HS-27A (cell line): ENCODE measurements around the gene PDHX.

Experiments used
- DNase-seq: peaks from one replicate; pipeline ENCODE4 v3.0.0-alpha.2; 2012; ENCODE audit warnings: low read depth, missing footprints

PDHX gene

DNA sequence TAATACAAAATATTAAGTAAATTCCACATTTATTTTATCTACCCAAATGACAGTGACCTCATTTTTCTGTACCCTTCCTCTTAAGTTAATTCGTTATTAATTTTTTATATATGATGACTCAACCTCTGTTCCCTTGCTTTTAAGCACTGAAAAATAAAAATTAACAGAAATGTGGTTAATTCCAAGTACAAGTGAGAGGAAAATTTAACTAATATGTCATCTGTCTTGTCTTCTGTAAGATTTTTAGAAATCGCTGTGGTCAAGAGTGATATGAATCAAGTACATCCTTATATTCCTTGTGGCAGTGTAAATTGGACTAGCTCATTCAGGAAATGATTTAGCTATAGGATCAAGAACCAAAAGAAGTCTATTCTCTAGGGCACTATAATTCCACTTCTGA lies 74.5 kb downstream of the PDHX start:
- DNase-seq: no peak

DNA sequence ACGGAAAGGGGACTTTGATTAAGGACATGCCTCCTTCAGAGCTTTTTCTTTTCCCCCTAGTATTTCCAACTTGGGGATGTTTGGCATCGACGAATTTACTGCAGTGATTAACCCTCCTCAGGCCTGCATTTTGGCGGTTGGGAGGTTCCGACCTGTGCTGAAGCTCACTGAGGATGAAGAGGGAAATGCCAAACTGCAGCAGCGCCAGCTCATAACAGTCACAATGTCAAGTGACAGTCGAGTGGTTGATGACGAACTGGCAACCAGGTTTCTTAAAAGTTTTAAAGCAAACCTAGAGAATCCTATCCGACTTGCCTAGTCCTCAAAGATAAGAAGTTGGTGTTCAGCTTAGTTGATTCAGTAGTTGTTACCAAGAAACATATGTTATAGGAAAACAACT lies 78.4 kb downstream of the PDHX start:
- no peak for DNase-seq

DNA sequence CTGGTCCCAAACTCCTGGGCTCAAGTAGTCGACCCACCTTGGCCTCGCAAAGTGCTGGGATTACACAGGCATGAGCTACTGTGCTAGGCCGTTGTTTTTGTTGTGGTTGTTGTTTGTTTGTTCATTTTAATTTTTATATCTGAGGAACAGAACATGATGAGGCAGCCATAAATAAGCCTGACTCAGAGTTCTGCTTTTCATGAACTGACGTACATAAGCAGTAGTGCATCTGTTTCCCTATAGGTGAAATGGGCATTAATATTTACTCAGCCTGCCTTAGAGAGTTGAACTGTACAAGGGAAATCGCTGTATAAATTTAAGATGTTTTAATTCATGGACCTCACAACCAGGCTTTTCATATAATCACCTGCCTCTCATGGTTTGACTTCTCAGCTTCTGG lies 80.5 kb downstream of the PDHX start:
- no peak for DNase-seq

DNA sequence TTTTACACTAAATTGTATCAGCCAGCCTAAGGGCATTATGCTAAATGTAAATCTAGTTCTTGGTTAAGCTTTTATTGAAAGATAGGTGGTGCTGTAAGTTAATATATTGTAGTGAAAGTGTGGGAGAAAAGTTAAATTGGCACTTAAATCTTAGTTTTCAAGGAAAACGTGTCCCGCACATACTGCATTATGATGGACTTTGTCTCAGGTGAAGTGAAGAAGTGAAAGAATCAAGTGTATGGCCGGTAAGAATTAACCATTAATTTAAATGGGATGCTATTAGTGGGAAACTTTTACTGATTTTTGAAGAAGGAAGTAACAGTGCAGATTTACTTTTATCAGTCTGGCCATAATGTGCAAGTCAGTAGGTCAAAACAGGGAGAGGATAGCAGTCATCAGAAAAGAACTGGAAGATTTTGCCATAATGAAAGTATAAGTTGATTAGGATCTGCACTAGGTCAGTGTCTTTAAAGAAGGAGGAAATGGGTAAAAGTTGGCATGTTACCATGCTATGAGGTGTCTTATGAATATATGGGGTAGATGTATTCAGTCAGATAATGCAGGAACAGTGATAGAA lies 81.6 kb downstream of the PDHX start:
- no peak for DNase-seq

DNA sequence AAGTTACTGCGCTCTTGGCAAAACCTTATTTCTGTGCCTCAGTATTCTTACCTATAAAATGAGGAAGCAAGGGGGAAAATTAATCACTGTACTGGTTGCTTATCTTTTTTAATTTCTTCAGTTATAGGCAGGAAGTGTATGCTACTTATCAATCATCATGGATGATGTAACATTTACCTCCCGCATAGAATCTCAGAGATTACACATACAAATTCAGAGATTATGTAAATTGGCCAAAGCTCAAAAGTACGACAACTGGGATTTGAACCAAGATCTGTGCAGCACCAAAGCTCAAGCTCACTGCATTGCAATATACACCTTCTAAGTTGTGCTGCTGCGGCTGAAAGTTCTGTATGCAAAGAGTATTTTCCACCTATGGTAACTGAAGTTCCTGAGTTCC lies 83.0 kb downstream of the PDHX start:
- DNase-seq: no peak

DNA sequence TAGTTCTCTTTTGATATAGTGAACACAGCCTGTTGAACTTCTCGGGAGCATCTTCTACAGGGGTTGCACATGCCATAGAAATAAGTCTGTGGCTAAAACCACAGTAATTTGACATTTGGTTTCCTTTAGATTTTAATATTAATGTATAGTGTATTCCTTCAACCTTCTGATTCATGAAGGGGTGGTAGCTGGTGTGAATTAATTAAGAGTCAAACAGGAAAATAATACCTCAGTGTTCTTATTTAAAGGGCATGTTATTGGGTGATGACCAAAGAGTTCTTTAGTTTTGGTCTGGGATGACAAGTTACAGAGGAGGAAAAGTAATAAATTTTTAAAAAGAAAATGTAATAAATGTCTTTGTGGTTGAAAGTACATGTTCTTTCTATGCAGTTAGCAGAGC lies 86.8 kb downstream of the PDHX start:
- DNase-seq: no peak

DNA sequence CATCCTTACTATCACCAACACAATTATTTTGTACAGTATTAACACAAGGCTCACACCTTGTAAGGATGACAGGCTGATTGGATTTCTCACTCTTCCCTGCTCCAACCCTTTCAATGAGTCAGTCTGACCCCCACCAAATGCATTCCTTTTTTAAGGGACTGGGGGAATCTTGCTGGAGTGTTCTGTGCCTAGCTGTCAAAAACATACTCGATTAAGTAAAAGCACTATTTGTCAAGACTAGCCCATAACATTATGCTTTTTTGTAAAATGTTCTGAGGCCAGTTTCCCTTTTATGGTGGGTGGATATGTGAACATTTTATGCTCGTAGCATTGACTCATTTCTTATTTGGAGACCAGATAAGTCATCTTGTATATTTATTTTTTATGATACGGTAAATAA lies 87.2 kb downstream of the PDHX start:
- no peak for DNase-seq

DNA sequence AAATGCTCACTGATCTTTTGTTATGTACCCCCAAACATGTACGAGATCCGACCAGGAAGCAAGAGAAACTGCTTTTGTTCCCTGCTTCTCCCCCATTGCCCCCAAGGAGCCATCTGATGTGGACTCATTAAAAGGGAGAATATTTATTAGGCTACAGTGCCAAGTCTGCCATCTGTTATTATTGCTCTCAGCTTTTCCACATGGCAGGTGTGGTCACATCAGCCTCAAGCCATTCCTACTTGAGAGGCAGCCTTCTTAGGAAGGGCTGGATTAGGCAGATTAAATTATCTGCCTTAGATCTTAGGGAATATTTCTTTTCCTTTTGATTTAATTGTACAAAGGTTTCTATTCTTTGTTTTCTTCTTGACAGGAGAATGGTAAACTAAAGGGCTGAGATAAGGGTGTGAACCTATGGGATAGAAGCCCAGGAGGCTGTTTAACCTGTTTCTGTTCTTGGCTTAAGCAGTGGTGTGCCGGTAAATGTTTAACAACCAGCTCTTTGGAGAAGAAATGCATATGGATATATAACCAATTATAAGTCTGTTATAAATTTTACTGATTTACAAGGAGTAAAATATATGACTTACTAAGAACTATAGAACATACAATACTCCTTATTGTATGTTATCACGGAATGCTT lies 88.8 kb downstream of the PDHX start:
- DNase-seq: no peak

DNA sequence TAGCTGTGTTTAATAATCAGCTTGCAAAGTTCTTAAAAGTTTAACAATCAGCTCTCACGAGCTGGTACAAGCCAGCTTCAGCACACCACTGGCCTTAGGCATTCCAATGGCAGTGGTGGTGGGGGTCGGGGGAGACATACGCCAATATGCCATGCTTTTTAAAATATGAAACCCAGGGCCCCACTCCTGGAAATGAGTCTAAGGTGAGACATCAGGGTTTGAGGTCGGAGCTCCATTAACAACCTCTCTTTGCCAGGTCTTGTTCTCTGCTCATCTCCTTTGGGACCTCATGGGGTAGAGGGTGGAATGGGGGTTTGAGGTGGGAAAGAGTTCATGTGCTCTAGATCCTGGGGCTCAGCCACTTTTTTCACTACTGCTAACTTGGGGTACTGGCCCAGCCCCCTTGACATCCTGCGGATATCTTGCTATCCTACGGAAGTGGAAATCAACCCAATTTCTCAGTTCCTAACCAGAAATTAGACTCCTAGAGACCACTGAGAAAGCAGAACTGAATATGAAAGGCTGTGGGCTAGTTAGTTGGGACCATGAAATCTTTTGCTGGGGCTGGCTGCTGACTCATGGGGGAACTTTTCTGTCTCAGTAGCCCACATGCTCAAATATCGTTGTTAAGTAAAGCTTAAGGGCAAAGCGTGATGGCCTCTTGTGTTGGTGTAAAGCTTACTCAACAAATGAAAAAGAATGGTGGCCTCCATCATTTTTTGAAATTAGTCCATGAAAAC lies 90.1 kb downstream of the PDHX start:
- no peak for DNase-seq

DNA sequence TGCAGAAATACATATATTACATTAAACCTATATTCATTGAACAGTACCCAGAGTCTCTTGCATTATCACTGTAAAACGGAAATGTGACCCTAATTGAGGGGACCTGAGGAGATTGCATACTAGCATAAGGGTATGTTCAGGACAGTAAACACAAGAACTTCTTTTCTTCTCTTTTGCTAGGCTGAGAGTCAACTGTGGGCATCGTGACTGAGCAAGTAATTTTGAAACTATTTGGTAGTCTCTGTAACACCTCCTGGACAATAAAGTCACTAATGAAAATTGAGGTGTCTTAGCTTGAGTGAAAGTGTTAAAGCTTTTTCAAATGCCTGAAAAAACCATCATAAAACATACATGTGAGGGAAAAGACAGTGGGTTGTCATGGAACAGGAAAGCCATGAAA lies 90.9 kb downstream of the PDHX start:
- DNase-seq: no peak

DNA sequence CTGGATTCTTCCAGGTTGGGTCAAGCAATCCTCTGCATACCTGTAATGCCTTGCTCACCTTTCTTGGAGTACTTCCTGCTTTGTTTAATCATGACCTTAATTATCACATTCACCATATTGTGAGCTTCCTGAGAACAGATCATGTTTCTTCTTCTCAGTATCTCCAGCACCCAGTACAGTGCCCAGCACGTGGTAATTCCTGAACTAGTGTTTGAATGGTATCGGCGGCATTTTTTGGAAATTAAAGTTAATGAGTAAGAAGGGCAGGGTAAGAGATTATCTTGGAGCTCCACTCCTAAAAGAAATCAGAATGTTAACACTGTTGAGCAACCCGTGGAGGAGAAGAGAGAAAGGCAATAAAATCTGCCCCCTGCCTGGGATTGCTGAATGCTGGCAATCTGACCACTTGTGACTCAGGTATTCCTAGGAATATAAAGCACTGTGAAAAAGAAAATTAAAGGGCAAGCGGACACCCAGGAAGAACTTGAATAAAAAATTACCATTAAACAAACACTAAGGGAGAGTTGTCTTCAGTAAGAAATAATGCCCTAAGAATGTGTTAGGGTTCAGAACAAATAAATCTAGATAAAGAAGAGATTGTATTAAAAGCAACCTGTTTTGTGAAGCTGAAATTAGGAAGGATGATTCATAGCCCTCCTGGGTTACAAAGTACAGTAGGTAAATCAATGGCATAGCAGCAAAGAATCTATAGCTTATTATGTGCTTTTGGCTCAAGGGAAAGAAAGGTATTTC lies 92.9 kb downstream of the PDHX start:
- DNase-seq: no peak

DNA sequence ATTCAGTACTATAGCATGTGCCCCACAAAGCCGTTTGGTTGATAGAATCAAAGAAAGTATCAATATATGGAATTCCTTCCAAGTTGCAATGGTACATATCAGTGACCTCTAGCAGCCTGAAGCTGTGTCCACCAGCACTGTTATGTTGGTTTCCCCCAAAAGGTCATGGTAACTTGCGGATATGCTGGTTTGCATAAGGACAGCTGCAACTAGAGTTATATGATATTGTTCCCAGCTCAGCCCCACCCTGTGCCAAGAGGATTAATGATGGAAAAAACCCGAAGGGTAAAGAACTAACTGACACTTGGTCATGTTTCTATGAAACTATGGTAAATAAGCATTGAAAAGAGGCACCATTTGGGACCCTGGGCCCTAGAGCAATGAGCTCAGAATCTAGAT lies 93.5 kb downstream of the PDHX start:
- no peak for DNase-seq

DNA sequence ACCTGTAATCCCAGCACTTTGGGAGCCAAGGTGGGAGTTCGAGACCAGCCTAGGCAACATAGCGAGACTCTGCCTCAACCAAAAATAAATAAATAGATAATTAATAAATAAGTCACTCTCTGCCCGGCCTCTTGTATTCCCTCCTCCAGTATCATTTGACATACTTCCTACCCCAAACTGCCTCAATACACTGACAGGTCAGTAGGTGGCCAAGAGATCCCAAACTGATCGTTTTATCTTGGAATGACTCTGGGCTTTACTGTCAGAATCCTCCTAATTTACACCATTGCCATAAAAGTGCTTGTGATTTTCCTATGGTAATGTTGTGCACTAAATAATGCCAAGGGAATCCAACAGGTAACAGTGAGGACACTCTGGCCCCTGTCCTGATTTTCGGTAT lies 94.2 kb downstream of the PDHX start:
- no peak for DNase-seq

DNA sequence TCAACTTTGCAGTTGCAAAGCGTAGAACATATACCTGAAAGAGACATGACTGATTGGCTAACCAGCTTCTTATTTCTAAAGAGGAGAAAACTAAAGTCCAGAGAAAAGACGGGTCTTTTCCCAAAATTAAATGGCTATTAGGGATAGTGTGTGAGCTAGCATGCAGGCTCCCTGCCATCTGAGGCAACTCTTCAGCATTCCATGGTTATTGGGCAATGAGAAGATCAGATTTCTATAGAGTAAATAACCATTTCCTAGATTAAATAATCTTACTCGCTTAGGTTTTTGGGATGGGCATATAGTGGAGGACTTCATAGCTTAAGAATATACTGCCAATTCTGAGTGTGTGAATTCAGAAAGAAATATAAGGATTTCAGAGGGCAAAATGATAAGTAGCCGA lies 95.0 kb downstream of the PDHX start:
- no peak for DNase-seq

DNA sequence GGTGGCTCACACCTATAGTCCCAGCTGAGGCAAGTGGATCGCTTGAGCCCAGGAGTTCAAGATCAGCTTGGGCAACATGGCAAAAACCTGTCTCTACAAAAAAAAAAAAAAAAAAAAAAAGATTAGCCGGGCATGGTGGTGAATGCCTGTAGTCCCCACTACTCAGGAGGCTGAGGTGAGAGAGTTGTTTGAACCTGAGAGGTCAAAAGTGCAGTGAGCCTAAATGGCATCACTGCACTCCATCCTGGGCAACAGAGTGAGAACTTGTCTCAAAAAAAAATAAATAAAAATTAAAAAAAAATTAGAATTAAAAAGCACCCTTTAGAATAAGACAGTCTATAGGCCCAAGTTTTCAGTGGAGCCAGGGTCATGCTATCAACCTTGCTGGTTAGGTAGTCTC lies 95.5 kb downstream of the PDHX start:
- DNase-seq: no peak

DNA sequence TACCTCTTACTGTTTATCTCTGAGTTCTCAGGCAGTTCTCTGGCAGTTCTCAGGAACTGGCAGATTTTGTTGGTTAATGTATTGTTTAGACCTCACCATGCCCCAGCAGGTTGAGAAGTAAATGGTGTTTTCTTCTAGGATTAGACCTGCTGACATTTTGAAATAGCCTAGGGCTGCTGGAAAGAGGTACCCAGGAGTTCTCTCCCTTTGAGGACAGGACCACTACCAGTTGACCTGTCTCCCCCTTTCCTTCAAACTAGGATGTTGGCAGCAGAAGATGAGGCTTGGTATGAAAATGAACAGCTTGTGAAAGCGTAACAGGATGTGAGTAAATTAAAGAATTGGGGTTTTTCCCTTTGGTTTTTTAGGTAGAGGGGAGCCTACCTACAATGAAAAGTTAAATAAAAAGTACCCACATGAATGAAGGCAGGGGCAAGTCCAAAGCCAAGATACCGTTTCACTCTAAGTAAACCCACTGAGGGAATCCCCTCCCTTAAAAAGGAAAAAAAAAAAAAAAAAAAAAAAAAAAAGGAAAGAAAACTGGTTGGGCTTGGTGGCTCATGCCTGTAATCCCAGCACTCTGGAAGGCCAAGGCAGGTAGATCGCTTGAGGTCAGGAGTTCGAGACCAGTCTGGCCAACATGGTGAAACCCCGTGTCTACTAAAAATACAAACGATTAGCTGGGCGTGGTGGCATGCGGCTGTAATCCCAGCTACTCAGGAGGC lies 96.2 kb downstream of the PDHX start:
- DNase-seq: no peak

DNA sequence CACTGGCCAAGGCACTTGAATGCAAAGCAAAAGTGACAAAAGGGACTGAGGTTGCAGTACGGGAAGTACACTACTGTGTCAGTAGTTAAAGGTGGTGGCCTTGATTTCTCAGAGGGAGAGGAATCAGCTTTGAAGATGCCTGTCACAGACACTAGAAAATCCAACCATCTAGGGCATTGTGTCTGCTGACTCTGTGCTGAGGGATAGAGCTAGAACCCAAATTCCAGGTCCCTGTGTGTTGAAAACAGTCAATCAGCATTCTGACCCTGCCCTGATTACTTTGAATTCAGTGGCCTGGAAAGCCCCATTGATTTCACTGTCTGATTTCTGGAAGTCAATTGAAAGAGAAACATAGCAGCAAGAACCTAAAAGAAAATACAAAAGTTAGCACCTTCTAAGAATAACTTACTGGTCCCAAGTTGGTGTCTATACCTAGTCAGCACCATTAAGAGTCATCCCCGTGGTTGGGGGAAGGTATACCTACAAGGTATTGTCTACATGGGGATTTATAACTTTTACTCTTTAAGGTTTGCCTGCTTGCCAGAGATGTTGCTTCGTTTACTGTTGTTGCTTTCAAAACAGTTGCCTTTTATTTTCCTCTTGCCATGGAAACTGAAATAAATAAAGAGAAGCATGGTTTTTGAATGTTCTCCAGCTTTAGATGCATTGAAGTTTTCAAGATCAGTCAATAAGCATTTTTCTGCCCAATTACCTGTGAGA lies 97.3 kb downstream of the PDHX start:
- no peak for DNase-seq

DNA sequence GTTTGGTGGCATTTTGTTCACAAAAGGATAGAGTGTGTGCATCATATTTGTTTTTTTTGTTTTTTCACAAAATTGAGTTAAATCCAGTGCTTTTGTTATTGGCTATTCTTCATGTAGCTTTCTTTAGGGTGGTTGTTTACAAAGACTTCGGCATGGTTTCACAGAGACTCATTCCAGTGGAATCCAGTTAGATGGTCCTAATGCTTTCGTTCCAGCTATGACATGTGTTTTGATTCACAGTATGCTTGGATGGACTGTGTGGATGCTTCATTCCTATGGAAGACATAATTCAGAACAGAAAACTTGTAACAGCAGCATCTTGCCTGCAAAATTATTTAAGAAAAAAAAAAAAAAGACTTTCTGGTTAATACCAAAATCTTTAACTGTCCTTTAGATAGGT lies 97.9 kb downstream of the PDHX start:
- DNase-seq: no peak

DNA sequence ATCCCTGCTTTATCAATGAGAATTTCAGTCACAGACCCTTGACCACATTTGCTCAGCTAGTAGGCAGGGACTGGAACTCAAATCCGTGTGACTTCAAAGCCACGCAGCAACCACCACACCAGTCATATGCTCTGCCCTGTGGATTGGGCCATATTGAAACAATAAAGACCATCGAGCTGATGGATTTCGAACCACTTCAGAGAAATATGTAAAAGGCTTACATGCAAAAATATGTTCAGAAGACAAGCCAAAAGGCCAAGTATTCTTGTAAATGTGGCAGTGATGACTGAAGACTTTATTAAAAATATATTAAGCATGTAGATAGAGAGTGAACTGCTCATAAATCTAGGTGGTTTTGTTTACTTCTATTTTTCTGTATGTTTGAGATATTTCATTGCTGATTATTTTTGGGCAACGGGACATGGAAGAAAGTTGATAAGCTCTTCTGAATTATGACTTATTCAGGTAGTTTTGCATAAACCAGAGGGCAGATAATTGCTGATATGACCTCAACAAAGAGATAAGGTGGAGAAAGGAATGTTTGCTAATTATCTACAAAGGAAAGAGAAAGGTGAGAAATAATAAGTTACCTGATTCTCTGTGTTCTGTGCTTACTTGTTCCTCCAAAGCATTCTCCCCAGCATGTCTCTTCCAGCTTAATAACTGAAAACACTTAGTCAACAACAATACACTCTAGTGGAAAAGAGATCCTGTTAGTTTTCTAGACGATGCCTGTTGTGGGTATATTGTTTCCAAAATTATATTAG lies 99.4 kb downstream of the PDHX start:
- DNase-seq: no peak

DNA sequence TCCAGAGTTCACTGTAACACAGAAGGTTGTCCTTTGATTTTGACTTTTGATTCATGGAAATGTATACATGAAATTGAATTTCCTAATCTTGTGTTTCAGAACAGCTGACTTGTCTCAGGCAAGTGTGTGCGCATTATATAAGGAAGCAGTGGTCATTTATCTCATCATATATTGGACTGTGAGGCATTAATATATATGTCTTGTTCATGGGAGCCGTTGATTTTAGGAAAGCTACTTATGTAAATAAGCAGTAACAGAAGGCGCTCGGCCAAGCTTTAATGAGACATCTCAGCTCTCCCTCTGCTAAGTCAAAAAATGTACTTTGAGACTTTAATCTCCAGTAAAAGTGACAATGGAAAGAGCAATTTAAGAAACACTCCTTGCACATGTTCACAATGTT lies 100.5 kb downstream of the PDHX start:
- no peak for DNase-seq
